B cell (primary cell): ENCODE measurements around the gene NELFE. TPM values are rescaled to one million over a fixed set of nuclear protein-coding genes. Genes with fewer than 3 reads are reported as not detected.

Experiments used
- ATAC-seq: fragments of 200-7000 bp; cut with Tn5 transposase; one replicate; pipeline ENCODE4 v1.10.0; 2021; ENCODE audit warnings: low read depth, mild to moderate bottlenecking, moderate number of reproducible peaks, moderate library complexity
- CTCF ChIA-PET: fragments of 350-600 bp; sonication (Branson Sonifier 250); formaldehyde crosslinking; loops from one replicate; lab custom pipeline; 2021; ENCODE audit warnings: antibody characterized with exemption, inconsistent platforms; lab: Charles Lee
- POLR2A ChIA-PET: fragments of 350-600 bp; sonication (Branson Sonifier 250); formaldehyde crosslinking; loops from one replicate; lab custom pipeline; 2021; ENCODE audit warnings: antibody characterized with exemption; lab: Charles Lee
- DNase-seq: peaks from one replicate; pipeline ENCODE4 v3.0.0; 2013
- H2AFZ ChIP-seq: 2 replicates; pipeline ENCODE4 v1.6.1; 2012; ENCODE audit warnings: mild to moderate bottlenecking, low read depth, low read length; ENCODE audit not compliant: insufficient read depth, poor library complexity, severe bottlenecking
- H3K27ac ChIP-seq, 2 donors: 1 replicate in 1 of 2; 2 replicates in 1 of 2; pipeline ENCODE4 v1.5.1; 2012 to 2013; ENCODE audit warnings: low read length in 2 of 2, mild to moderate bottlenecking in 2 of 2, moderate library complexity in 1 of 2
- H3K27me3 ChIP-seq, 4 experiments: fragments of 200-600 bp in 1 of 4; sonication (generic) in 1 of 4; replicated peaks in 1 of 4; 1 replicate in 2 of 4; 2 replicates in 2 of 4; pipeline versions ENCODE4 v1.6.1 to v1.7.0; 2013 to 2016; ENCODE audit warnings: low read length in 3 of 4, mild to moderate bottlenecking in 2 of 4, mixed read lengths in 1 of 4, moderate library complexity in 1 of 4; ENCODE audit not compliant: insufficient read depth in 4 of 4, control insufficient read depth in 3 of 4; ENCODE audit errors: control extremely low read depth in 1 of 4
- H3K36me3 ChIP-seq, 2 experiments: replicated peaks in 1 of 2; 1 replicate in 1 of 2; 2 replicates in 1 of 2; pipeline versions ENCODE4 v1.6.1 to v1.7.1; 2013; ENCODE audit warnings: low read length in 1 of 2; ENCODE audit not compliant: insufficient read depth in 2 of 2, control insufficient read depth in 1 of 2; ENCODE audit errors: control extremely low read depth in 1 of 2, extremely low read depth in 1 of 2
- H3K4me1 ChIP-seq, 2 donors: fragments of 200-600 bp in 1 of 2; sonication (generic) in 1 of 2; 1 replicate in 1 of 2; 2 replicates in 1 of 2; pipeline versions ENCODE4 v1.5.1 to v1.6.1; 2013 to 2017; ENCODE audit warnings: low read length in 2 of 2; ENCODE audit not compliant: control insufficient read depth in 2 of 2, insufficient read depth in 2 of 2
- H3K4me2 ChIP-seq: replicated peaks from 2 replicates; pipeline ENCODE3; 2012; ENCODE audit warnings: mild to moderate bottlenecking, low read depth, low read length; ENCODE audit not compliant: poor library complexity, severe bottlenecking
- H3K4me3 ChIP-seq, 5 experiments: fragments of 200-600 bp in 1 of 5; sonication (generic) in 1 of 5; 1 replicate in 3 of 5; 2 replicates in 2 of 5; pipeline versions ENCODE4 v1.5.1 to v1.7.0; 2011 to 2016; ENCODE audit warnings: low read length in 4 of 5, mild to moderate bottlenecking in 4 of 5, low read depth in 2 of 5, control low read depth in 1 of 5, moderate library complexity in 1 of 5; ENCODE audit not compliant: insufficient read depth in 1 of 5; ENCODE audit errors: control extremely low read depth in 1 of 5, extremely low read depth in 1 of 5
- H3K79me2 ChIP-seq: fragments of 200-600 bp; sonication (generic); one replicate; pipeline ENCODE4 v1.6.0; 2016; ENCODE audit warnings: low read length; ENCODE audit not compliant: control insufficient read depth, insufficient read depth
- H3K9ac ChIP-seq: fragments of 200-600 bp; sonication (generic); 2 replicates; pipeline ENCODE4 v1.6.1; 2017; ENCODE audit warnings: mild to moderate bottlenecking, low read length, moderate library complexity
- H3K9me3 ChIP-seq, 3 donors: one replicate each; pipeline versions ENCODE4 v1.6.1 to v1.7.1; 2013; ENCODE audit warnings: low read length in 2 of 3; ENCODE audit not compliant: control insufficient read depth in 2 of 3, insufficient read depth in 1 of 3; ENCODE audit errors: control extremely low read depth in 1 of 3
- H4K20me1 ChIP-seq: 2 replicates; pipeline ENCODE4 v1.6.0; 2012; ENCODE audit warnings: mild to moderate bottlenecking, low read length; ENCODE audit not compliant: insufficient read depth, control insufficient read depth, poor library complexity, severe bottlenecking
- H3K27ac Mint-ChIP-seq: one replicate; pipeline ENCODE4 v1.8.0; 2021; ENCODE audit warnings: mixed read lengths
- H3K27me3 Mint-ChIP-seq: one replicate; pipeline ENCODE4 v1.8.0; 2021; ENCODE audit warnings: mixed read lengths
- H3K4me1 Mint-ChIP-seq: one replicate; pipeline ENCODE4 v1.8.0; 2021; ENCODE audit warnings: mixed read lengths
- H3K4me3 Mint-ChIP-seq: one replicate; pipeline ENCODE4 v1.8.0; 2021; ENCODE audit warnings: mixed read lengths
- H3K9me3 Mint-ChIP-seq: one replicate; pipeline ENCODE4 v1.8.0; 2022; ENCODE audit warnings: mixed read lengths; ENCODE audit not compliant: insufficient read depth
- EZH2 ChIP-seq: IDR thresholded peaks from 2 replicates; pipeline ENCODE4 v1.6.1; 2012; ENCODE audit warnings: borderline replicate concordance, low read depth, mild to moderate bottlenecking, moderate library complexity, low read length; ENCODE audit not compliant: insufficient read depth, poor library complexity, severe bottlenecking
- WGBS: methylation state at CpG from one replicate; pipeline ENCODE4 v1.1.5; 2013; ENCODE audit warnings: missing lambda C conversion rate; ENCODE audit not compliant: insufficient coverage; 5-methylcytosine and 5-hydroxymethylcytosine counted together
- intact Hi-C: fragments of 100-400 bp; cut with micrococcal nuclease; formaldehyde crosslinking; loops from one replicate; pipeline ENCODE4 v1.10.0; 2022
- polyA plus RNA-seq: library from polyadenylated mRNA; depleted of rRNA; stranded (reverse); fragments of >200 nt; gene quantifications from 2 replicates; pipeline ENCODE4 v1.2.3, GENCODE V29; 2012
- total RNA-seq, 2 donors: library from RNA; stranded (reverse); fragments of 120-200 nt in 1 of 2; gene quantifications; 1 replicate in 1 of 2; 2 replicates in 1 of 2; pipeline versions ENCODE4 v1.2.3 to v1.2.4, GENCODE V29; 2013 to 2022
- TF ChIP-seq, protein P1 (sequence below): fragments of 200-600 bp; IDR thresholded peaks from one replicate; pipeline ENCODE4 v1.8.0; 2022; ENCODE audit warnings: antibody characterized with exemption, mild to moderate bottlenecking

NELFE gene
- total and polyA plus RNA-seq, 2 donors (not counting 1 experiment from before 2014, with no cell fraction given): 39.0 to 53.7 TPM

DNA sequence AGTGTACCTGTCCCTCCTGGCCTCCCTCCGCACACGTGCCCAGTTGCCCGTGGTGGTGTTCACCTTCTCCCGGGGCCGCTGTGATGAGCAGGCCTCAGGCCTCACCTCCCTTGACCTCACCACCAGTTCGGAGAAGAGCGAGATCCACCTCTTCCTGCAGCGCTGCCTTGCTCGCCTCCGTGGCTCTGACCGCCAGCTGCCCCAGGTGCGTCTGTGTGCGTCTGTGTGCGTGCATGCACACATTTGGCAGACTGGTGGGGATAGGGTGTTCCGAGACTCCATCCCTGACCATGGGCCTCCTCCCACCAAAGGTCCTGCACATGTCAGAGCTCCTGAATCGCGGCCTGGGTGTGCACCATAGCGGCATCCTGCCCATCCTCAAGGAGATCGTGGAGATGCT, 5.2 kb upstream of the NELFE start:
- H3K27ac ChIP-seq: no peak overlapping the region
- H3K27me3 Mint-ChIP-seq: no peaks in the 10 kb centered on the region
- peaks cover 29% of the 10 kb centered on the region for H3K79me2 ChIP-seq
- 95% methylated on average over 13 of the region's 19 CpGs for WGBS
- peaks cover 8 to 12% of the 10 kb centered on the region in 2 donors for H3K4me1 ChIP-seq
- TF ChIP-seq EZH2: no peak
- no peaks in the 10 kb centered on the region for H3K9me3 ChIP-seq
- H3K4me3 ChIP-seq: no peak overlapping the region
- no peak overlapping the region for H3K4me3 Mint-ChIP-seq
- no peak for ATAC-seq
- ChIA-PET CTCF (no interaction called here), POLR2A (interaction anchor here (0.7 kb wide), 1 partner anchor 8 kb away, joined by 3 read pairs; the partner anchor contains the start of gene DXO)
- H3K9me3 Mint-ChIP-seq: no peaks in the 10 kb centered on the region
- DNase-seq: no peak
- H3K36me3 ChIP-seq: peaks cover 5 to 76% of the 10 kb centered on the region in 2 experiments
- no peaks in the 10 kb centered on the region for H3K27me3 ChIP-seq
- H4K20me1 ChIP-seq: no peaks in the 10 kb centered on the region
- H3K4me2 ChIP-seq: no peak overlapping the region
- no peak overlapping the region for H3K27ac Mint-ChIP-seq
- peaks cover 17% of the 10 kb centered on the region for H3K4me1 Mint-ChIP-seq
- no peak overlapping the region for H3K9ac ChIP-seq
- intact Hi-C loops: no loop called here
- H2AFZ ChIP-seq: no peak overlapping the region

DNA sequence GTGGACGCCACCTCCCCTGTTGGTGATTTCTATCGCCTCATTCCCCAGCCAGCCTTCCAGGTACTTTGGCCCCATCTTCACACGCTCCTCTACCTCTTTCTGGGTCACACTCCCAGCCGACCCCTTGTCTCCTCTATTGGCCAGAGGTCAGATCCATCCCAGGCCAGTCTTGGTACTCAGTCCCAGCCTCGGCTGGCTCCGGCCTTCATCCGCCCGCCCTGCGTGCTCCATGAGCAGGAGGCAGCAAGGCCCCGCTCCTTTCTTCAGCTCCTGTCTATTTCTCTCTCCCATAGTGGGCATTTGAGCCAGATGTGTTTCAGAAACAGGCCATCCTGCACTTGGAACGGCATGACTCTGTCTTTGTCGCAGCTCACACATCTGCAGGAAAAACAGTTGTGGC, 2.8 kb upstream of the NELFE start:
- peaks cover 30% of the 10 kb centered on the region for H3K4me1 Mint-ChIP-seq
- no peak overlapping the region for H3K4me3 Mint-ChIP-seq
- Histone ChIP-seq H3K4me3 (no peak overlapping the region), H3K4me2 (no peak overlapping the region), H4K20me1 (no peaks in the 10 kb centered on the region), H2AFZ (no peak overlapping the region), H3K9ac (no peak overlapping the region), H3K79me2 (peaks cover 44% of the 10 kb centered on the region), H3K36me3 (peaks cover 3 to 63% of the 10 kb centered on the region in 2 experiments), H3K27ac (no peak overlapping the region), H3K4me1 (peaks cover 16 to 23% of the 10 kb centered on the region in 2 donors), H3K9me3 (no peaks in the 10 kb centered on the region), H3K27me3 (no peaks in the 10 kb centered on the region)
- intact Hi-C loops: no loop called here
- DNase-seq (no peak), ATAC-seq (no peak)
- no peaks in the 10 kb centered on the region for H3K9me3 Mint-ChIP-seq
- no peak overlapping the region for H3K27ac Mint-ChIP-seq
- CTCF ChIA-PET: no interaction called here
- TF ChIP-seq, protein P1, sequence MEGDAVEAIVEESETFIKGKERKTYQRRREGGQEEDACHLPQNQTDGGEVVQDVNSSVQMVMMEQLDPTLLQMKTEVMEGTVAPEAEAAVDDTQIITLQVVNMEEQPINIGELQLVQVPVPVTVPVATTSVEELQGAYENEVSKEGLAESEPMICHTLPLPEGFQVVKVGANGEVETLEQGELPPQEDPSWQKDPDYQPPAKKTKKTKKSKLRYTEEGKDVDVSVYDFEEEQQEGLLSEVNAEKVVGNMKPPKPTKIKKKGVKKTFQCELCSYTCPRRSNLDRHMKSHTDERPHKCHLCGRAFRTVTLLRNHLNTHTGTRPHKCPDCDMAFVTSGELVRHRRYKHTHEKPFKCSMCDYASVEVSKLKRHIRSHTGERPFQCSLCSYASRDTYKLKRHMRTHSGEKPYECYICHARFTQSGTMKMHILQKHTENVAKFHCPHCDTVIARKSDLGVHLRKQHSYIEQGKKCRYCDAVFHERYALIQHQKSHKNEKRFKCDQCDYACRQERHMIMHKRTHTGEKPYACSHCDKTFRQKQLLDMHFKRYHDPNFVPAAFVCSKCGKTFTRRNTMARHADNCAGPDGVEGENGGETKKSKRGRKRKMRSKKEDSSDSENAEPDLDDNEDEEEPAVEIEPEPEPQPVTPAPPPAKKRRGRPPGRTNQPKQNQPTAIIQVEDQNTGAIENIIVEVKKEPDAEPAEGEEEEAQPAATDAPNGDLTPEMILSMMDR: no peak
- TF ChIP-seq EZH2: no peak
- H3K27me3 Mint-ChIP-seq: no peaks in the 10 kb centered on the region
- POLR2A ChIA-PET: no interaction called here
- 99% methylated on average over 10 of the region's 12 CpGs for WGBS
